H1 (cell line): Measurements from ENCODE around the gene SPATS1. TPM values are rescaled to one million over a fixed set of nuclear protein-coding genes. Genes with fewer than 3 reads are reported as not detected.

ENCODE experiments used
- CTCF ChIA-PET: fragments of 300-600 bp; sonication (Branson Sonifier 250); formaldehyde crosslinking; loops from one replicate; lab custom pipeline; 2021; ENCODE audit not compliant: partially characterized antibody; lab: Charles Lee
- POLR2A ChIA-PET: fragments of 300-600 bp; sonication (Branson Sonifier 250); formaldehyde crosslinking; loops from one replicate; lab custom pipeline; 2021; ENCODE audit warnings: inconsistent platforms; ENCODE audit not compliant: partially characterized antibody; lab: Charles Lee
- DNase-seq, 2 experiments: peaks; one replicate each; pipeline versions ENCODE4 v3.0.0 to v3.0.0-alpha.2; 2010 to 2022; ENCODE audit warnings: low spot score in 2 of 2, low read depth in 1 of 2, mixed read lengths in 1 of 2
- FAIRE-seq: peaks from 2 replicates; lab custom pipeline; 2011; peaks lifted over from hg19 to GRCh38; lab: Jason Lieb, UNC
- H2AFZ ChIP-seq: 2 replicates; pipeline ENCODE4 v1.8.1; 2012; ENCODE audit warnings: low read length, inconsistent platforms
- H2AK5ac ChIP-seq: 2 replicates; pipeline ENCODE4 v1.6.1; 2013; ENCODE audit warnings: low read depth, low read length
- H2BK120ac ChIP-seq: replicated peaks from 2 replicates; pipeline ENCODE3; 2013; ENCODE audit warnings: low read depth, low read length, inconsistent platforms
- H2BK12ac ChIP-seq: 2 replicates; pipeline ENCODE4 v1.6.1; 2013; ENCODE audit warnings: low read depth, low read length
- H2BK15ac ChIP-seq: 2 replicates; pipeline ENCODE4 v1.6.1; 2013; ENCODE audit warnings: low read length
- H2BK20ac ChIP-seq: 2 replicates; pipeline ENCODE4 v1.6.1; 2013; ENCODE audit warnings: low read length
- H2BK5ac ChIP-seq: 2 replicates; pipeline ENCODE4 v1.6.1; 2013; ENCODE audit warnings: low read depth, low read length
- H3K14ac ChIP-seq: 2 replicates; pipeline ENCODE4 v1.6.1; 2013; ENCODE audit warnings: inconsistent platforms; ENCODE audit not compliant: insufficient read length
- H3K18ac ChIP-seq: 2 replicates; pipeline ENCODE4 v1.6.1; 2013; ENCODE audit warnings: low read length; ENCODE audit errors: extremely low read depth
- H3K23ac ChIP-seq: 2 replicates; pipeline ENCODE4 v1.6.1; 2013; ENCODE audit warnings: inconsistent platforms; ENCODE audit not compliant: insufficient read length
- H3K23me2 ChIP-seq: 2 replicates; pipeline ENCODE4 v1.6.1; 2013; ENCODE audit warnings: low read depth, low read length
- H3K27ac ChIP-seq: 2 replicates; pipeline ENCODE4 v1.6.1; 2011; ENCODE audit warnings: low read depth, low read length, inconsistent platforms
- H3K27me3 ChIP-seq, 4 experiments: replicated peaks in 1 of 4; 1 replicate in 1 of 4; 2 replicates in 3 of 4; pipeline versions ENCODE4 v1.6.1 to v1.8.1; 2011 to 2013; ENCODE audit warnings: low read length in 3 of 4, mild to moderate bottlenecking in 3 of 4, inconsistent platforms in 2 of 4, mixed read lengths in 2 of 4, moderate library complexity in 1 of 4; ENCODE audit not compliant: control insufficient read depth in 3 of 4, insufficient read depth in 3 of 4; ENCODE audit errors: extremely low read depth in 1 of 4
- H3K36me3 ChIP-seq, 4 experiments: 2 replicates each; pipeline versions ENCODE4 v1.6.1 to v1.8.1; 2011 to 2013; ENCODE audit warnings: mild to moderate bottlenecking in 4 of 4, low read length in 3 of 4, moderate library complexity in 2 of 4, control low read depth in 1 of 4, inconsistent platforms in 1 of 4; ENCODE audit not compliant: insufficient read depth in 4 of 4, control insufficient read depth in 2 of 4
- H3K4ac ChIP-seq: replicated peaks from 2 replicates; pipeline ENCODE3; 2013; ENCODE audit warnings: low read length, low read depth, mixed read lengths, inconsistent platforms; ENCODE audit not compliant: insufficient read length
- H3K4me1 ChIP-seq, 4 experiments: replicated peaks in 1 of 4; 1 replicate in 1 of 4; 2 replicates in 3 of 4; pipeline versions ENCODE4 v1.6.1 to v1.8.1; 2011 to 2013; ENCODE audit warnings: low read length in 3 of 4, inconsistent platforms in 2 of 4, mixed read lengths in 1 of 4; ENCODE audit not compliant: insufficient read depth in 4 of 4, control insufficient read depth in 3 of 4
- H3K4me2 ChIP-seq, 2 experiments: 2 replicates each; pipeline versions ENCODE4 v1.6.1 to v1.8.1; 2011 to 2013; ENCODE audit warnings: low read depth in 2 of 2, low read length in 2 of 2, control low read depth in 1 of 2, inconsistent platforms in 1 of 2, mild to moderate bottlenecking in 1 of 2; ENCODE audit not compliant: insufficient read depth in 1 of 2
- H3K4me3 ChIP-seq, 4 experiments: fragments of 200-600, 300-600 bp in 1 of 4; sonication (generic), shearing (Covaris generic), sonication (Bioruptor Twin) in 1 of 4; 2 replicates each; pipeline versions ENCODE4 v1.5.1 to v1.8.1; 2011 to 2016; ENCODE audit warnings: low read length in 4 of 4, low read depth in 3 of 4, control low read depth in 2 of 4, inconsistent platforms in 2 of 4, mild to moderate bottlenecking in 2 of 4, mixed read lengths in 1 of 4, moderate library complexity in 1 of 4; ENCODE audit not compliant: insufficient read depth in 2 of 4; ENCODE audit errors: extremely low read depth in 1 of 4
- H3K56ac ChIP-seq: replicated peaks from 2 replicates; pipeline ENCODE3; 2013; ENCODE audit warnings: low read depth, mild to moderate bottlenecking, mixed read lengths, low read length, inconsistent platforms; ENCODE audit not compliant: insufficient read length
- H3K79me1 ChIP-seq: 2 replicates; pipeline ENCODE4 v1.6.1; 2013; ENCODE audit warnings: low read depth, low read length, control low read depth
- H3K79me2 ChIP-seq, 2 experiments: 2 replicates each; pipeline versions ENCODE4 v1.6.1 to v1.8.1; 2012 to 2013; ENCODE audit warnings: low read length in 2 of 2, mild to moderate bottlenecking in 2 of 2, inconsistent platforms in 1 of 2; ENCODE audit not compliant: insufficient read depth in 2 of 2, control insufficient read depth in 1 of 2
- H3K9ac ChIP-seq, 4 experiments: replicated peaks in 1 of 4; 1 replicate in 1 of 4; 2 replicates in 3 of 4; pipeline versions ENCODE4 v1.6.1 to v1.8.1; 2011 to 2013; ENCODE audit warnings: low read depth in 3 of 4, low read length in 3 of 4, control low read depth in 2 of 4, mild to moderate bottlenecking in 2 of 4, moderate library complexity in 2 of 4, inconsistent platforms in 1 of 4; ENCODE audit errors: extremely low read depth in 1 of 4
- H3K9me3 ChIP-seq, 2 experiments: 2 replicates each; pipeline versions ENCODE4 v1.6.1 to v1.8.1; 2012 to 2013; ENCODE audit warnings: mild to moderate bottlenecking in 2 of 2, moderate library complexity in 2 of 2, control low read depth in 1 of 2, inconsistent platforms in 1 of 2, low read depth in 1 of 2, low read length in 1 of 2, mixed read lengths in 1 of 2; ENCODE audit not compliant: insufficient read depth in 2 of 2
- H4K20me1 ChIP-seq, 2 experiments: replicated peaks in 1 of 2; 2 replicates each; pipeline versions ENCODE3 to v1.8.1; 2011 to 2013; ENCODE audit warnings: inconsistent platforms in 2 of 2, low read length in 2 of 2, mild to moderate bottlenecking in 1 of 2; ENCODE audit not compliant: insufficient read depth in 2 of 2, control insufficient read depth in 1 of 2
- H4K5ac ChIP-seq: 2 replicates; pipeline ENCODE4 v1.6.1; 2013; ENCODE audit warnings: low read length, low read depth, mixed read lengths, inconsistent platforms; ENCODE audit not compliant: insufficient read length
- H4K8ac ChIP-seq: 2 replicates; pipeline ENCODE4 v1.8.0; 2013; ENCODE audit warnings: mild to moderate bottlenecking, moderate library complexity, low read length, inconsistent platforms; ENCODE audit not compliant: insufficient read depth; ENCODE audit errors: extremely low read depth
- H4K91ac ChIP-seq: replicated peaks from 2 replicates; pipeline ENCODE3; 2013; ENCODE audit warnings: low read length, mixed read lengths, inconsistent platforms; ENCODE audit not compliant: insufficient read length
- CHD2 ChIP-seq: IDR thresholded peaks from 2 replicates; pipeline ENCODE4 v1.6.1; 2012; ENCODE audit warnings: low read length, improper control_type of control experiment
- CREB1 ChIP-seq: IDR thresholded peaks from 2 replicates; pipeline ENCODE4 v1.6.1; 2012; ENCODE audit warnings: inconsistent platforms
- CTCF ChIP-seq, 3 experiments: IDR thresholded peaks; 1 replicate in 2 of 3; 2 replicates in 1 of 3; pipeline versions ENCODE4 v1.5.1 to v1.6.1; 2011; ENCODE audit warnings: low read length in 3 of 3, mild to moderate bottlenecking in 3 of 3, inconsistent platforms in 2 of 3, low read depth in 1 of 3, moderate library complexity in 1 of 3; ENCODE audit not compliant: insufficient read depth in 1 of 3; ENCODE audit errors: control extremely low read depth in 1 of 3
- KDM5A ChIP-seq: fragments of 200-600 bp; IDR thresholded peaks from 2 replicates; pipeline ENCODE4 v1.7.1; 2012; ENCODE audit warnings: mild to moderate bottlenecking, low read length, inconsistent platforms, mixed read lengths
- NANOG ChIP-seq: IDR thresholded peaks from 2 replicates; pipeline ENCODE4 v1.6.1; 2011; ENCODE audit warnings: low read length, low read depth, mild to moderate bottlenecking, inconsistent platforms; ENCODE audit not compliant: insufficient read depth, poor library complexity, severe bottlenecking
- RBBP5 ChIP-seq: IDR thresholded peaks from 2 replicates; pipeline ENCODE4 v1.7.1; 2012; ENCODE audit warnings: low read depth, mild to moderate bottlenecking, inconsistent platforms, low read length, moderate library complexity, borderline replicate concordance
- SRF ChIP-seq: IDR thresholded peaks from 2 replicates; pipeline ENCODE4 v1.6.1; 2011; ENCODE audit warnings: mild to moderate bottlenecking, low read depth, low read length, moderate library complexity
- TCF12 ChIP-seq: IDR thresholded peaks from 2 replicates; pipeline ENCODE4 v1.6.1; 2011; ENCODE audit warnings: low read depth, mild to moderate bottlenecking, low read length
- WGBS, 2 experiments: shearing (Covaris generic) in 1 of 2; methylation state at CpG; one replicate each; pipeline versions ENCODE4 v1.1.6 to v1.1.7; 2013 to 2015; ENCODE audit warnings: low lambda C conversion rate in 2 of 2, mixed read lengths in 2 of 2, inconsistent platforms in 1 of 2, low coverage in 1 of 2, missing lambda C conversion rate in 1 of 2; ENCODE audit not compliant: insufficient replicate concordance in 2 of 2, insufficient coverage in 1 of 2, insufficient read length in 1 of 2; ENCODE audit errors: extremely low coverage in 1 of 2, missing lambda C conversion rate in 1 of 2; 5-methylcytosine and 5-hydroxymethylcytosine counted together
- polyA plus RNA-seq, 7 experiments: library from polyadenylated mRNA; depleted of rRNA in 3 of 7; stranded (reverse) in 5 of 7; unstranded in 2 of 7; fragments of >200 nt in 5 of 7; fragments of 200-250 nt in 2 of 7; gene quantifications; 1 replicate in 5 of 7; 2 replicates in 1 of 7; 4 replicates in 1 of 7; pipeline versions ENCODE4 v1.2.1 to v1.2.3, GENCODE V29; 2011 to 2013; ENCODE audit warnings: missing spikeins in 2 of 7, mixed read lengths in 2 of 7
- total RNA-seq: library from RNA; stranded (reverse); fragmentation: NEBNext Ultra II Directional; extraction: Animal tissue kit (Norgen Biotek cat#: 25700); gene quantifications from 2 replicates; pipeline ENCODE4 v1.2.1, GENCODE V29; 2021

The SPATS1 gene
- total and polyA plus RNA-seq, 2 of the 8 experiments (the other 6 are each of a cell fraction or from before 2014, with no cell fraction given) = not detected

DNA sequence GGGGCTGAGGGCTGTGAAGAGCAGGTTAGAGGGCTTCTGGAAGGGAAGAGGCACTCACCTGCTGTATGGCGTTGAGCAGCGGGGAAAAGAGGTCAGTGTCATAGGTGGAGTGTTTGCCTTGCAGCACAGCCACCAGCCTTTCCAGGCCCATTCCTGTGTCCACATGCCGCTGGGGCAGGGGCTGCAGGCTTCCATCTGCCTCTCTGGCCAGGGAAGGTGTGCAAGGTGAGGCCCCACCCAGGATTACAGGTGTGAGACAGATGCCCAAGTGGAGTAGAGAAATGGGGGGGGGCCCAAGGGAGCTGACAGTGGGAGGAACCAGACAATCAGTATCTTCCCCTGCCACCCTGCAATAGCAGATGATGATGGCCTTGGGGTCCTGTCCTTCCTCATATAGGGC lies 32.2 kb upstream of the SPATS1 start:
- H3K23me2 ChIP-seq = peaks cover 4% of the 10 kb centered on the region
- POLR2A ChIA-PET = interaction anchor here (1.0 to 6.9 kb wide), 8 partner anchors 11 to 64 kb away, joined by 3 to 81 read pairs (median 10); partner anchors contain the start of gene HSP90AB1
- WGBS, 2 experiments = 98% methylated on average over 3 of the region's 3 CpGs; no CpG with 5 or more reads in 1 of the 2 experiments

More for the DNA sequence above, 32.2 kb upstream of the SPATS1 start:
- Histone ChIP-seq H4K8ac (no peak overlapping the region), H2BK15ac (no peak overlapping the region), H4K5ac (no peak overlapping the region), H2AFZ (no peak overlapping the region), H3K18ac (no peak overlapping the region), H3K27ac (no peak overlapping the region), H2BK20ac (no peak overlapping the region), H2BK5ac (no peak overlapping the region), H2BK12ac (no peak overlapping the region), H3K4me3 (no peak overlapping the region), H4K20me1 (peaks cover 0 to 2% of the 10 kb centered on the region in 2 experiments), H2AK5ac (no peak overlapping the region), H3K14ac (no peak overlapping the region), H3K4me2 (no peak overlapping the region), H3K56ac (no peak overlapping the region), H3K79me1 (peaks cover 3% of the 10 kb centered on the region; the same call in 1 of the 2 replicates), H3K36me3 (peaks cover 18 to 54% (median 47%) of the 10 kb centered on the region in 4 experiments), H4K91ac (no peak overlapping the region), H3K27me3 (no peaks in the 10 kb centered on the region), H3K9ac (no peak overlapping the region), H3K79me2 (peaks cover 0 to 13% of the 10 kb centered on the region in 2 experiments; a peak in 2 of 4 replicates)
- FAIRE-seq = no peak
- CTCF ChIA-PET = interaction anchor here (0.9 to 13.9 kb wide), 4 partner anchors 8 to 74 kb away, joined by 3 to 330 read pairs (median 56); partner anchors contain the start of genes NFKBIE and TMEM151B
- TF ChIP-seq TCF12 (no peak), RBBP5 (no peak), CTCF (IDR thresholded peaks at IDR 0.05; ENCODE audit: control extremely low read depth in 1 of 3, insufficient read depth in 1 of 3, low read depth in 1 of 3, low read length in 3 of 3) (no peak), CHD2 (no peak), CREB1 (no peak), NANOG (no peak), SRF (no peak), KDM5A (no peak)
- TF ChIP-seq, all 59 proteins: peak for 0
- Histone ChIP-seq H3K4me1 (peaks cover 0 to 6% (median 3%) of the 10 kb centered on the region in 4 experiments; a peak in 5 of 7 replicates), H3K4ac (no peak overlapping the region), H3K23ac (no peak overlapping the region), H3K9me3 (no peaks in the 10 kb centered on the region), H2BK120ac (no peak overlapping the region)
- DNase-seq = no peak
